NCI-H2227 treated with DMSO at 0.1 percent for 48 hours (cell line): ENCODE measurements around the gene FRYL.
"Not testable (repeated sequence)": the region's sequence is repeated elsewhere in the genome, so short reads cannot be mapped to it uniquely, and the experiment has no call there.

Source experiments
- DNase-seq: peaks from one replicate; lab custom pipeline; 2025; lab: John Stamatoyannopoulos, UW

The FRYL gene

GRCh38 chr4:48697516-48697915 is 82.6 kb downstream of the FRYL start:
- not testable (repeated sequence) for DNase-seq

- no peak for DNase-seq
Observed at GRCh38 chr4:48694824-48695223, 85.3 kb downstream of the FRYL start.

DNA sequence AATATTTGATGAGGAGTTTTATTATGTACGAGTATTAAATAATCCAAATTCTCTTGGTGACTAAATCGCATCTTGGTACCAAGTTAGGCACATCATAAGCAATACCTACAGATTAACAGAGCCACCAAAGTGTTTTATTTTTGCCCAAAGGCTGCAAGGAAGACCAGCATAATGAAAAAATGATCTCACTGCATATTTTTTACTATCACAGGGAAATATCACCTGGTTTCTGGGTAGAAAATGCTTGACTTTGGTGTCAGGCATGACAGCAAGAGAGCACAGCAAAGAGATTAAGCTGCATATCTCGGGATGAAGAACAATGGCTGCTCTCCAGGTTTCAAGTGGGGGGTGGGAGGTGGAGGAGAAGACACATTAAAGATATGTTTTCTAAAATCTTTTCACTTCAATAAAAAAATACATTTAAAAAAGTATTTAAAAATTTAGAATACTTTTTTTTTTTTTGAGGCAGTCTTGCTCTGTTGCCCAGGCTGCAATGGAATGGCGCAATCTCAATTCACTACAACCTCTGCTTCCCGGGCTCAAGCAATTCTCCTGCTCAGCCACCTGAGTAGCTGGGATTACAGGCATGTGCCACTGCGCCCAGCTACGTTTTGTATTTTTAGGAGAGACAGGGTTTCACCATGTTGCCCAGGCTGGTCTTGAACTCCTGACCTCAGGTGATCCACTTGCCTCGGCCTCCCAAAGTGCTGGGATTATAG is 86.1 kb downstream of the FRYL start:
- no peak for DNase-seq

GRCh38 chr4:48692897-48693296 is 87.2 kb downstream of the FRYL start:
- no peak for DNase-seq

GRCh38 chr4:48692044-48692443 is 88.0 kb downstream of the FRYL start:
- no peak for DNase-seq

DNA sequence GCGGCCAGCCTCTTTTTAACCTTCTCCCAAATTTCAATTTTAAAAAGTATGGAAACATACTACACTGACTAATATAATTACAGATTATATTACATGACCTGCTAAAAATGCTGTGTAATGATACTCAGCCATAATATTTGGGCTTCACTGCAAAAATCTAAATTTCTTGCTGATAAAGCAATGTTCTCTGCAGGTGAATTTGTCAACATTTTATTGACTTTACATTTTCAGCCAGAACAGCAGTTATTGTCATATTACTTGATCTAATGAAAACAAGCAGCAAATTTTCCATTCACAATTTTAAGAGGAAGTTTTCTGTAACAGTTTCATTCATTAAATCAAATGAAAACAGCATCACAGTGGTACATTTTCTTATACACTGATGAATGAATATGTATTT is 91.1 kb downstream of the FRYL start:
- no peak for DNase-seq

DNA sequence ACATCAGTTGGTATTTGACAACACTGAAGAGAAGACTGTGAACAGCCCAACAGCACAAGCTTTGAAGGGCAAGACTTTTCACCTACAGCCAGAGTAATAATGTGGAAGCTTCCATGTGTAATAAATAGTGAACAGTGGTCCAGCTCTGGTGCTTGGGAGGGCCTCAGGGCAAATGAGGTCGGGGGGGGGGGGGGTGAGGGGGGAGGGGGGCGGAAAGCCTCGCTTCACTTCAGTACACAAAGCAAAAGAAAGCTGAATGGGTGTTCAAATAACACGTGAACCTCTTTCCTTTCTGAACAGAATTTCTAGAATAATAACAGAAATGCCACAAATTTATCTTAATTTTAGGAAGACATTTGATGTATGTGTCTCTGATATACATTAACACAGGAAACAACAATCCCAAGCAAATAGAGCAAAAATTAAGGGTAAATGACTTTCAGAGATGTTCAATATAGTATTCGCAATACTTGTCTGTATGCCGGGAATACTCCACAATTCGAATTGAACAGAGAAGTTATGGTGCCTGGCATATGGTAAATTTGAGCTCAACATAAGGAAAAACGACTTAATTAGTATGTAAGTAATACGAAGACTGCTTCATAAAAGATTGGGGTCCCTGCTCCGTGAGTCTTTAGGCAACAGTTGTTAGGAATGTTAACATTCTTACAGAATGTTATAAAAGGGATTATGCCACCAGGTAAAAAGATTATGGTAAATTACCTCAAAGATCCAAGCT is 92.6 kb downstream of the FRYL start:
- no peak for DNase-seq

DNA sequence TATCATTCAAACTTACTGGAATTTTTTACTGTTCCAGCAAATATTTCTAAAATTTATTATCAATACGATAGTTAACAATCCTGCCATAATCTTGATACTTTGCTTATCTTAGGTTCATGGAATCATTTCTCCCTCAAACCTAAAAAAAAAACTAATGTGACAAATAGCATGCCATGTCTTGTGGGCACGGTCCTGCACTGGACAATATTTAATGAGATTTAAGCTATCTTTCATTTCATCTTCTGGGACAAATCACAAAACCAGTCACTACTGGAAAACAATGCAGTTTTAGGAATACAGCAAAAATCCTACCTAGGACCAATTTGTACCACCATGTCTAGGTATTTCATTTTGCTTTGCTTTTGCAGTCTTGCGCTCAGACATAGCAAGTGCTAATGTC is 93.7 kb downstream of the FRYL start:
- DNase-seq = no peak

GRCh38 chr4:48683784-48684666 is 96.1 kb downstream of the FRYL start:
- DNase-seq = no peak

GRCh38 chr4:48682870-48683269 is 97.2 kb downstream of the FRYL start:
- not testable (repeated sequence) for DNase-seq

- no peak for DNase-seq
Observed at GRCh38 chr4:48681856-48682255, 98.2 kb downstream of the FRYL start.

DNA sequence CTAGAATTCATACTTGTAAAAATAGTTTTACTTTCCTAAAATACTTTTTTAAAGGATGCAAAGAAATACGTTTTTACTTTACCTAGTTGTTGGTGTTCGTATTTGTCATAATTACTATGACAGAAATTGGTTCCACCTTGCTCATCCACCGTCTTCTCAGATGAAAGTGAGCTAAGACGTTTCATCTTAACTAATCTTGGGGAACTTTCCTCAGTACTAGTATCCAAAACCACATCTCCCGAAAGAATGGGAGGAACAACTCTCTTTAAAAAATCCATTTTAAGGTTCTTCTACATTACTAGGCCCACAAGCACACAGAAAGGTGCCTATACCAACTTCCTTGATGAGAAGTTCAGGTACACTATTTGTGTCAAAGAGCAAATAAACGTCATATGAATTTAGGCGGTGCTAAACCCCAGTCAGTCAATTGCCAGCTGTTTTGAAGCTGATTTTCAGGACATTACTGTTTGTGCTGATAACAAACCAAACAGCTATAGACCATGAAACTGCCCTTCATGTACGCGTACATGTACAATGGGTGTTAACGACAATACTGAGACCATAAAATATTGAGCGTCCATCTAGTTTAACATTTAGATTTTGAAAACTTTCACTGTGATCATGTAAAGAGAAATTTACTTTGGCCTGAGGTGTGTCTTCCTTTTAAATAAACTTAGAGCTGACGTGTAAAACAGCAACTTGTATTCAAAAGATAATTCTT is 99.1 kb downstream of the FRYL start:
- DNase-seq = no peak

- no peak for DNase-seq
Observed at GRCh38 chr4:48673537-48673936, 106.5 kb downstream of the FRYL start.

DNA sequence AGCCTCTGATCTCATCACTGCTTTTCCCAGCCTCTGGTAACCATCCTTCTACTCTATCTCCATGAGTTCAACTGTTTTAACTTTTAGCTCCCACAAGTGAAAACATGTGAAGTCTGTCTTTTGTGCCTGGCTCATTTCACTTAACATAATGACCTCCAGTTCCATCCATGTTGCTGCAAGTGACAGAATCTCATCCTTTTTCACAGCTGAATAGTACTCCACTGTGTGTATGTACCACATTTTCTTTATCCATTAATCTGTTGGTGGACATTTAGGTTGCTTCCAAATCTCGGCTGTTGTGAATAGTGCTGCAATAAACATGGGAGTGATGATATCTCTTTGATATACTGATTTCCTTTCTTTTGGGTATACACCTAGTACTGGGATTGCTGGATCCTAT is 109.5 kb downstream of the FRYL start:
- no peak for DNase-seq

GRCh38 chr4:48669086-48669485 is 111.0 kb downstream of the FRYL start:
- no peak for DNase-seq

GRCh38 chr4:48668254-48669017 is 111.6 kb downstream of the FRYL start:
- DNase-seq = no peak

DNA sequence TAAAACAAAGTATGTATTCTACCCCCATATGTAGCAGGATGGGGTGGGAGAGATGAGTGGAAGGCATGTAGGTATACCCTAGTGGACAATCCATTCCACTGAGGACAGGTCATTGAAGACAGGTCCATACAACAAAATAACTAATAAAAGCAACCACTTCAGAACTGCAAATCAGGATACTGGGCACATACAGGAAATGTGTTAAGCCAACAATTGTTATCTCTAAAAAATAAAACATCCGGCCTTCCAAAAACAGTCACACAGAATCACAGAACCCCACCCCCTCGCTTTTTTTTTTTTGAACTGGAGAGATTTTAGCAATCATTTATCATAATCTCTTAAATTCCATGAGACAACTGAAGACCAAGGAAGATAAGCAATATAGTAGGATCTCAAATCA is 112.9 kb downstream of the FRYL start:
- no peak for DNase-seq

GRCh38 chr4:48665555-48666186 is 114.4 kb downstream of the FRYL start:
- DNase-seq = no peak

DNA sequence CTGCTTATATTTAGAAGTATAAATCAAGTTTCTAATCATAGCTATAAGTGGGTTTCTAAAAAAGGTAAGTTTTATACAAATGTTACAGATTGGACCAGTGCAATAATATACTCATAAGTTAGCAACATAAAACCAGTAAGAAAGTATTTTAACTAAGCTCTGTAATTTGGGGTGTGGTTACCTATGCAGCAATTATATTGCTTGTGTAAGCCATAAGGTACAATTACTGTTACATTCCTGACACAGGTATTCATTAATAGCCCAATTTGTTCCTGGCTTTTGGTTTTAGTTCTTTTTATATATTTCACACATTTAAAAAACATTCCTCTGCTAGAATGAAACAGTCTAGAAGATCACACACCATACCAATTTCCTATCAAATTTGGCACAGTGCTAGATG is 115.1 kb downstream of the FRYL start:
- no peak for DNase-seq

DNA sequence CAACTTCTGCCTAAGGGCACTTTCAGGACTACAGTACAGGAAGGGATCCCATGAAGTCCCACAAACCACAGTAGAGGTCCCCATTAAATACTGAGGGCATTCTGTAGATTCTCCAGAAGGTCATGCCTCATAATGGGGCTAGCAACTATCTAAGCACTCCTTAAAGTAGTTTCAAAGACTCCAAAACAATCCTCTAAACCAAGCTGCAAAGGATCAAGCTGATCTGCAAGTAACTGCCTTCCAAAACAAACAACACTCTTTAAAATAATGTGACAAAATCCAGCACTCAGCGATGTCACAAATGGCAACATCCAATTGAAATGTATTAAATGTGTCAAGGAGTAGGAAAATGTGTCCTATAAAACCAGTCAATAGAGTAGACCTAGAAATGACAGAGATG is 118.7 kb downstream of the FRYL start:
- no peak for DNase-seq

- DNase-seq = no peak
Observed at GRCh38 chr4:48660347-48660746, 119.7 kb downstream of the FRYL start.
